ENCODE measurements around the gene CYTH1.

The CYTH1 gene

GRCh38 chr17:78652024-78652423 lies 130.0 kb downstream of the CYTH1 start:
- DNase-seq (ENCODE audit: low spot score): no peak

DNA sequence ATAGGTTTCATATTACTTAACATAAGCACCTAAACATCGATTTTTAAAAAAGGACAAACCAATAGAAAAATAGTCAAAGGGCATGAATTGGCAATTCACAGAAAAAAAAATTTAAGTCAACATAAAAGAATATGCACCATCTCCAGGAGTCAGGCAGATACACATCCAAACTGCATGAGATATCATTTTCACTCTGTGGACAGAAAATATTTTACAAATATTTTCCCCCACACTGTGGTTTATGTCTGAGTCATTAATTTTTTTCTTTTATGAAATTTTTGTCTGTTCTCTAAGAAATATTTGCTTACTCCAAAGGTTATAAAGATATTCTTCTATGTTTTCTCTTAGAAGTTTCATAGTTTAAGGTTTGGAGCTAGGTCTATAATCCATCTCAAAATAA lies 130.5 kb downstream of the CYTH1 start:
- DNase-seq (ENCODE audit: low spot score): no peak

DNA sequence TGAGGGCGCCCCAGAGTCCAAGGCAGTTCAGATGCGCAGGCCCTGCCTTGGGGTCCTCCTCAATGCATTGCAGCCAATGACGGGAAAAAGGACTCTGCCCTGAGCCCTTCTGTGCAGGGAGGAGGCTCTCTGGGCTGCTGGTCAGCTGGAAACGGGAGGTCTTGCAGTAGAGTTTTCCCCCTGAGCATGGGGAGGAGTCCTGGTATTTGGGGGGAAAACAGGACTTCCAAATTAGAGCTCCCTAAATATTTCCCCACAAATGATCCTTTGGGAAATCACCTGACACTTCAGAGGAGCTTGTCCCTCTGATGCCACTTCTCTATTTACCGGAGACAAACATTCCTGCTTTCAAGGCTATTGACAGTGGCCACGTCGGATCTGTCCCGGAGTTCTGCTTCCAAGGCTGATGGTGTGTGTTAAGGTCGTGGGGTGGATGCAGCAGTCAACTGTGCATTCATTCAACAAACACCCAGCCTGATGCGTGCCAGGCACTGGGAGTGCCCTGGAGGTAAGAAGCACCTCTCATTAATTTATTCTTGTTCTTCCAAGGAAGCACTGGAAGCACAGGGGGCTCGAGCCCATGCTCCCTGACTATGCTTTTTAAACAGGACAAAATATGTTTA lies 131.9 kb downstream of the CYTH1 start:
- DNase-seq (ENCODE audit: low spot score): no peak

- DNase-seq (ENCODE audit: low spot score): no peak
Measured at GRCh38 chr17:78648293-78648692, 133.8 kb downstream of the CYTH1 start.

DNA sequence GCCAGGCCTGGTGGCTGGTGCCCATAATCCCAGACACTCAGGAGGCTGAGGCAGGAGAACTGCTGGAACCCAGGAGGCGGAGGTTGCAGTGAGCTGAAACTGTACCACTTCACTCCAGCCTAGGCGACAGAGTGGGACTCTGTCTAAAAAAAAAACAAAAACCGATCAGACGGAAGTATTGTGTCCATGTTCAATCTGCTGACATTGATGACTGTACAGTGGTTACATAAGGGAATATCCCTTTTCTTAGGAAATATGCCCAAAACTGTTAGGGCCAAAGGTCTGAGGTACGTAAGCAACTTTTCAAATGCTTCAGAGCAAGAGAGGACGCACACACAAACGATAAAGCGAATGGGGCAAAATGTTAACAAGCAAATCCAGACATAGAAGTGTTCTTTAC lies 135.0 kb downstream of the CYTH1 start:
- no peak for DNase-seq (ENCODE audit: low spot score)

DNA sequence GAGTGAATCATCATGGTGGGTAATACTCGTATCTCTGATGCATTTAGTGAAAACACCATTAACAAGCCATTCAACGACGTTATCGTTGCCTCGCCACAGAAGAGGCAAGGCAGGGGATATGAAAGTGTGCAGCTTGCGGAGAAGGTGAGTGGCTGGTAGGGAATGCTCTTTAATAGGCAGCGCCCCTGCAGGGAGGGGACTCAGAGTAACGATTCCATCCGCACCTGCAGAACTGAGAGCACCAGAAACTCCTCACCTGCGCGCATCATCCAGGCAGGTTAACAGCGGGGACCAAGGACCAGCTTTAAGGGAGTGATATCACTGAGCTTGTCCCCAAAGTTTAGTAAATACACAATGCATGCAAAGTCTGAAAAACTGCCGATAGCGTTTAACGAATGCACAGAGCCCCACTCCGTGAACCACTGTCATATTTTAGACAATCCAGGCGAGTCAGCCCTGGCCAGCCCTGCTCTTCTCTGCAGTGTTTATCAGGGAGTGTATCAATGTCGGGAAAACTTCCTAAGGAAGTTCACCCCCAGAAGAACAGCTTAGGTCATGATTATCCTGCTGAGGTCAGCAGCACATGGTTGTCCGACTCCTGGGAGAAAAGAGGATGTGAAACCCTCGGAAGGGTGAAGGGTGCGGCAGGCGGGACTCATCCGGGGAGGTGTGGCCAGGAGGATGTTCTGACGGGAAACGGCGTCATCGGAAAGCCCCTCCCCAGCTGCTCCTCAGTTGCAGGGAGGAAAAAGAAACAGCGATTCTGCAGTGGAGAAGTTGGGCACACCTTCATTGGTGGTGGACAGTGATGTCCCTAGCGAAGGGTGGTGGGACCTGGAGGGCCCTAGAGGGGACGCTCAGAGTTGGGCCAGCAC lies 136.4 kb downstream of the CYTH1 start:
- no peak for DNase-seq (ENCODE audit: low spot score)

GRCh38 chr17:78644931-78645351 lies 137.1 kb downstream of the CYTH1 start:
- no peak for DNase-seq (ENCODE audit: low spot score)

DNA sequence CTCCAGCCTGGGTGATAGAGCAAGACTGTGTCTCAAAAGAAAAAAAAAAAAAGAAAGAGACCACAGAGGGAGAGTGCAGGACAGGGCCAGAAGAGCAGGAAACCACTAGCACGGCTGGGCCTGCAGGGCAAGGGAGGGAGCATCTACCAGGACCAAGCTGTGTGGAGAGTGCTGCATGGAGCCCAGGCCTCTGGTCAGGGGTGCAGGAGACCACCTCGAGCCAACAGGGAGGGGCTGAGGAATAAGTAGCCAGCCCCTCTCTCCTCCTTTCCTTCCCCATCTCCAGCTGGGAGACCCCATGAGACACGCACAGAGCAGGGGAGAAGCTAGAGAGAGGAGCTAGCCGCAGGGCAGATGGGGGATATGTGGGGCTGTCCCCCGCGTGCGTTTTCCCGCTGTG lies 137.8 kb downstream of the CYTH1 start:
- no peak for DNase-seq (ENCODE audit: low spot score)

DNA sequence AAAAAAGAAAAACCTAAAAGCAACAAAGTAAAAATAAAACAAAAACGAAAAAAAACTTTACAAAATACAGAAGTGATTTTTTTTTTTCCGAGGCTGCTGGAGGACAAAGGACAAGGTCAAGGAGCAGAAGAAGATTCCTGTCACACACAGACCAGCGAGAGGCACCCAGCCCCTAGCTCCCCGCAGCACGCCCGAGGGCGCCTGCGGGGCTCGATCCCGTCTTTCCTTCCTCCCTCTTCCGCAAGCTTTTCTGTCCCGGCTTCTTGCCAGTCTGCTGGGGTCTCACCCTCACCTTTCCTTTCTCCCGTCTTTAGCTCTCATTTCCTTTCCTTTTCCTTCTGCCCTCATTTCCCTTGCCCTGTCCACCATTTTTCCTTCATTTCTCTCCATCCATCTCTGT lies 138.7 kb downstream of the CYTH1 start:
- no peak for DNase-seq (ENCODE audit: low spot score)

DNA sequence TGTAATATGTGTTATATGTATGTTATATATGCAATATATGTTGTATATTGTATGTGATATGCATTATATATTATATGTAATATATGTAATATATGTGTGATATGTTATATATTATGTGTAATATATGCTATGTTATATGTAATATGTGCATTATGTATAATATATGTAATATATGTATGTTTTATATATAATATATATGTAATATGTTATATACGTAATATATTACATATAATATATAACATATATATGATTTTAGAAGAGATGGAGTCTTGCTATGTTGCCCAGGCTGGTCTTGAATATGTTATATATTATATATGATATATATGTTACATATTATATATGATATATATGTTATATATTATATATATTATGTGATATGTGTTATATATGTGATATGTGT lies 139.4 kb downstream of the CYTH1 start:
- no peak for DNase-seq (ENCODE audit: low spot score)

DNA sequence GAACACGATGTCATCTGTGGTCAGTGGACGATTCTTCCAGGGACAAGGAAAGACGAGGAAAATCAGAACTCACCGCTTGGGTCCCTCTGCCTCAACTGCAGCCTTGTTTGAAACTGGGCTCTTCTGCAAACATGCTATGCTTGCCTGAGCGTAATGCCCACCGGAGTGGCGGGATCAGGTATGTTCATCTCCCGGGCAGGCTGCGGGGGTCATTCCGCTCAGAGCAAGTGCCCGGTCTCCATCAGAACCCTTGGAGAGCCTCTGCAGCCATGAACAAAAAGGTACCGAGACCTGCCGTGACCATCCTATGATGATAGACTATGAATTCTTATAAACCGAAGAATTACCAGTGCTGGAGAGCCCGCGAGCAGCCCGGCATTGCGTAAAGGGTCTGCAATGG lies 140.4 kb downstream of the CYTH1 start:
- no peak for DNase-seq (ENCODE audit: low spot score)

GRCh38 chr17:78641243-78641642 lies 140.8 kb downstream of the CYTH1 start:
- DNase-seq (ENCODE audit: low spot score): no peak

DNA sequence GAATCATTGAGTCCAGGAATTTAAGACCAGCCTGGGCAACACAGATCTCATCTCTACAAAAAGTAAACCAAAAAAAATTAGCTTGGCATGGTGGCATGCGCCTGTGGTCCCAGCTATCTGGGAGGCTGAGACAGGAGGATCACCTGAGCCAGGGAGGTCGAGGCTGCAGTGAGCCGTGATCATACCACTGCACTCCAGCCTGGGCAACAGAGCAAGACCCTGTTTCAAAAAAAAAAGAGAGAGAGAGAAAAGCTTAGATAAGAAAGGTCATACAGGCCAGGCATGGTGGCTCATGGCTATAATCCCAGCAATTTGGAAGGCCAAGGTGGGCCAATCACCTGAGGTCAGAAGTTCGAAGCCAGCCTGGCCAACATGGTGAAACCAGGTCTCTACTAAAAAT lies 141.4 kb downstream of the CYTH1 start:
- no peak for DNase-seq (ENCODE audit: low spot score)

DNA sequence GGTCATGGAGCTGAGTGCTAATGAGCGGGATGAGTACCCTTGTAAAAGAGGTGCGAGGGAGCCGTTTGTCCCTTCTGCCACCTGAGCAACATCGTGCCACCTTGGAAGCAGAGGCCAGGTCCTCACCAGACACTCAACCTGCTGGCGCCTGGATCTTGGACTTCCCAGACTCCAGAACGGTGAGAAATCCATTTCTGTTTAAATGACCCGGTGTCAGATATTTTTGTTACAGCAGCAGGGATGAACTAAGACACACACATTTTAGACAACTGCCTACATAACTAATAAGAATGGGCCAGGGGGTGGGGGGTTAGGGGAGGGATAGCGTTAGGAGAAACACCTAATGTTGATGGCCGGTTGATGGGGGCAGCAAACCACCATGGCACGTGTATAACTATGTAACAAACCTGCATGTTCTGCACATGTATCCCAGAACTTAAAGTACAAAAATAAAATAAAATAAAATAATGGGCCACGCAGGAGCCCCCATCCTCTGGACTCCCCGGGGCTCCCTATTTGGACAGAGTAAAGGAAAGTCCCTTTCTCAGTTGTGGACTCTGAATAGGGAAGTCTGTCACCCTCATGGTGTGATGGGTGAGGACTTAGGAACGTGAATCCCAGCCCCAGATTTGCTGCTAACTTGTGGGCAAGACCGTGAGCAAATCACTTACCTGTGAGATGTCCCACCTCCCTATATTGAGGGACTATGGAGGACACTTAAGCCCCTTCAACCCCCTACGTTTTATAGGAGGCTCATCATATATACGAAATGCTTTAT lies 144.2 kb downstream of the CYTH1 start:
- DNase-seq (ENCODE audit: low spot score): no peak

DNA sequence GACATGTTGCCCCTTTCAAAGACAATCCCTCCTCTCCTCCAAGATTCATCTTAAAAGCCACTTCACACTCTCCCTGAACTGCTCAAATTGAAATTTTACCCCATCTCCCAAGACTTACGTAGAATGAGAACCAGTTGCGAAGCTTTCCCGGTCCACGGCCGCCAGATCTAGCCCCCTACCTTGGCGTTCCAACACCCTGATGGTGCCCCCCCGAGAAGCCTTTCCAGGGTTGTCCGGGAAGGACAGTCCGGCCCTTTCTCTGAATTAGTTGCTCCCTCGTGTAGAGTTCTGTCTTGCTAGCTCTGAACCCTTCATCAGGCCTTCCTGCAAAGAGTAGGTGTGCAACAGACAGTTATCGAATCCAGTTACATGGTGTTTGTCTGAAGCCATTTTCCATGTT lies 144.9 kb downstream of the CYTH1 start:
- no peak for DNase-seq (ENCODE audit: low spot score)

DNA sequence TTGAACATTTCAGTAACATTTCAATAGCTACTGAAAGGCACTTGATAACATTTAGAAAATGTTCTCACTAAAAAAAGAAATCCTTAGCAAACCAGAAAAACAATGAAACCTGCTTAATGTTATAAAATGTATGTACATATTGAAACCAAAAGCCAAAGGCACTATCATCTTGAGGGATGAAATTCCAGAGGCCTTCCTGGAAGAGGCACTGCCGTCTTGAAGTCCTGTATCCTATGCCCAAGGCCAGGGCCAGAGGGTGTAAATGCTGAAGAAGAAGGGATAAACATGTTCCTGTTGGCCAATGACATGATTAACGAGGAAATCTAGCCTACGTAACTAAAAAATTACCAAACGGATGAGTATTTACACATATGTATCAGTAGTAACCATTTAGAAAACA lies 147.9 kb downstream of the CYTH1 start:
- DNase-seq (ENCODE audit: low spot score): no peak

GRCh38 chr17:78629436-78629995 lies 152.6 kb downstream of the CYTH1 start:
- DNase-seq (ENCODE audit: low spot score): no peak

GRCh38 chr17:78628547-78629435 lies 153.3 kb downstream of the CYTH1 start:
- DNase-seq (ENCODE audit: low spot score): no peak

- DNase-seq (ENCODE audit: low spot score): no peak
Measured at GRCh38 chr17:78624324-78625151, 157.5 kb downstream of the CYTH1 start.

All from SK-N-DZ (cell line).